Erythroblast (primary cell): ENCODE results near the gene NLRP4.

ENCODE experiments used
- GATA1 ChIP-seq: IDR thresholded peaks from 2 replicates; pipeline ENCODE4 v1.6.1; 2011; ENCODE audit warnings: low read depth, mild to moderate bottlenecking, control low read depth, low read length, moderate library complexity
- POLR2A ChIP-seq: IDR thresholded peaks from 2 replicates; pipeline ENCODE4 v1.6.1; 2011; ENCODE audit warnings: mild to moderate bottlenecking, low read length

DNA sequence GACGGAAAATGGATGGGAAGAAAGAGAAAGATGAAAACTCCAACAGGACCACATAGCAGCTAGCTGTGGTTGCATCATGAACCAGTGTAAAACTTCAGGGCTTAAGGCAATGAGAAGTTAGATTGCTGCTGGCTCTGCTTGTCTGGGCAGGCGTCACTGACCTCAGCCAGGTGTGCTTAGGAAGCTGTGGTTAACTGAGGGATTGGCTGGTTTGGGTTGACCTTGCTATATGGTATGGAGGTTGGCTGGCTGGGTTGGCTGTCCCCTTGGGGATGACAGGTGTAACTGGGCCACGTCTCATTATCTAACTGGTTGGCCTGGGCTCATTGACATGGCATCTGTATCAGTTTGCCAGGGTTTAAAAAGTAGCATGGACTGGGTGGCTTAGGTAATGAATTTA is 40.9 kb downstream of the NLRP4 start:
- TF ChIP-seq POLR2A (no peak), GATA1 (no peak)
